Astrocyte (in vitro differentiated cells and primary cell): Measurements from ENCODE around the gene ISY1. TPM values are rescaled to one million over a fixed set of nuclear protein-coding genes. Genes with fewer than 3 reads are reported as not detected.

Source experiments
- DNase-seq: peaks from one replicate; pipeline ENCODE4 v3.0.0-alpha.2; 2010; ENCODE audit warnings: low read depth
- FAIRE-seq: peaks from 2 replicates; lab custom pipeline; 2011; peaks lifted over from hg19 to GRCh38; lab: Jason Lieb, UNC
- H2AFZ ChIP-seq: 2 replicates; pipeline ENCODE4 v1.6.0; 2012; ENCODE audit warnings: low read depth, low read length, inconsistent platforms
- H3K27ac ChIP-seq: 2 replicates; pipeline ENCODE4 v1.5.1; 2011; ENCODE audit warnings: low read depth, low read length, inconsistent platforms
- H3K27me3 ChIP-seq: 2 replicates; pipeline ENCODE4 v1.6.0; 2011; ENCODE audit warnings: low read length, inconsistent platforms; ENCODE audit not compliant: insufficient read depth
- H3K36me3 ChIP-seq: 2 replicates; pipeline ENCODE4 v1.5.1; 2011; ENCODE audit warnings: low read length, inconsistent platforms; ENCODE audit not compliant: insufficient read depth
- H3K4me1 ChIP-seq: 2 replicates; pipeline ENCODE4 v1.5.1; 2011; ENCODE audit warnings: low read length, inconsistent platforms; ENCODE audit not compliant: insufficient read depth
- H3K4me2 ChIP-seq: 2 replicates; pipeline ENCODE4 v1.6.0; 2012; ENCODE audit warnings: low read length, inconsistent platforms
- H3K4me3 ChIP-seq: 2 replicates; pipeline ENCODE4 v1.5.1; 2011; ENCODE audit warnings: low read depth, mild to moderate bottlenecking, low read length, inconsistent platforms; ENCODE audit not compliant: insufficient read depth
- H3K79me2 ChIP-seq: 2 replicates; pipeline ENCODE4 v1.6.0; 2012; ENCODE audit warnings: mild to moderate bottlenecking, low read length, inconsistent platforms; ENCODE audit not compliant: insufficient read depth
- H3K9ac ChIP-seq: 2 replicates; pipeline ENCODE4 v1.6.0; 2012; ENCODE audit warnings: mild to moderate bottlenecking, low read length, inconsistent platforms
- H3K9me3 ChIP-seq: 2 replicates; pipeline ENCODE4 v1.5.1; 2012; ENCODE audit warnings: low read depth, mild to moderate bottlenecking, low read length, inconsistent platforms; ENCODE audit not compliant: insufficient read depth
- H4K20me1 ChIP-seq: 2 replicates; pipeline ENCODE4 v1.6.0; 2012; ENCODE audit warnings: low read length, inconsistent platforms; ENCODE audit not compliant: insufficient read depth
- H3K27ac Mint-ChIP-seq: one replicate; pipeline ENCODE4 v1.8.0; 2021; ENCODE audit warnings: mild to moderate bottlenecking, mixed read lengths; ENCODE audit not compliant: unreplicated experiment
- H3K27me3 Mint-ChIP-seq: one replicate; pipeline ENCODE4 v1.8.0; 2021; ENCODE audit warnings: low read depth, mixed read lengths; ENCODE audit not compliant: unreplicated experiment
- H3K36me3 Mint-ChIP-seq: one replicate; pipeline ENCODE4 v1.8.0; 2021; ENCODE audit warnings: low read depth, mixed read lengths; ENCODE audit not compliant: unreplicated experiment
- H3K4me1 Mint-ChIP-seq: one replicate; pipeline ENCODE4 v1.8.0; 2021; ENCODE audit warnings: low read depth, mixed read lengths; ENCODE audit not compliant: unreplicated experiment
- H3K4me3 Mint-ChIP-seq: one replicate; pipeline ENCODE4 v1.8.0; 2021; ENCODE audit warnings: mild to moderate bottlenecking, moderate library complexity, mixed read lengths; ENCODE audit not compliant: unreplicated experiment
- H3K9me3 Mint-ChIP-seq: one replicate; pipeline ENCODE4 v1.8.0; 2021; ENCODE audit warnings: mild to moderate bottlenecking, mixed read lengths; ENCODE audit not compliant: unreplicated experiment
- EZH2 ChIP-seq: IDR thresholded peaks from 2 replicates; pipeline ENCODE4 v1.6.1; 2012; ENCODE audit warnings: mild to moderate bottlenecking, low read length, inconsistent platforms; ENCODE audit not compliant: insufficient read depth
- total RNA-seq: library from RNA; stranded (reverse); gene quantifications from 2 replicates; pipeline ENCODE4 v1.2.1, GENCODE V29; 2021
- TF ChIP-seq, protein P1 (sequence below): IDR thresholded peaks from 2 replicates; pipeline ENCODE4 v1.5.1; 2011; ENCODE audit warnings: low read depth, mild to moderate bottlenecking, inconsistent platforms, low read length, moderate library complexity; ENCODE audit not compliant: insufficient read depth

ISY1 gene
- total RNA-seq, 1 donor from 2014 or later = 26.6 TPM

GRCh38 chr3:129128357-129129155, 32.3 kb downstream of the ISY1 start:
- H3K4me3 Mint-ChIP-seq = no peak overlapping the region
- Histone ChIP-seq H2AFZ (no peak overlapping the region), H3K36me3 (peaks cover 24% of the 10 kb centered on the region), H3K27ac (no peak overlapping the region), H3K4me3 (no peak overlapping the region), H3K9ac (no peak overlapping the region), H3K9me3 (no peaks in the 10 kb centered on the region), H3K79me2 (no peaks in the 10 kb centered on the region), H3K4me1 (no peaks in the 10 kb centered on the region), H3K4me2 (no peak overlapping the region), H3K27me3 (no peaks in the 10 kb centered on the region), H4K20me1 (no peaks in the 10 kb centered on the region)
- no peaks in the 10 kb centered on the region for H3K9me3 Mint-ChIP-seq
- no peaks in the 10 kb centered on the region for H3K4me1 Mint-ChIP-seq
- FAIRE-seq (no peak), DNase-seq (no peak)
- no peaks in the 10 kb centered on the region for H3K27me3 Mint-ChIP-seq
- no peak overlapping the region for H3K27ac Mint-ChIP-seq
- H3K36me3 Mint-ChIP-seq = peaks cover 14% of the 10 kb centered on the region
- TF ChIP-seq, protein P1, sequence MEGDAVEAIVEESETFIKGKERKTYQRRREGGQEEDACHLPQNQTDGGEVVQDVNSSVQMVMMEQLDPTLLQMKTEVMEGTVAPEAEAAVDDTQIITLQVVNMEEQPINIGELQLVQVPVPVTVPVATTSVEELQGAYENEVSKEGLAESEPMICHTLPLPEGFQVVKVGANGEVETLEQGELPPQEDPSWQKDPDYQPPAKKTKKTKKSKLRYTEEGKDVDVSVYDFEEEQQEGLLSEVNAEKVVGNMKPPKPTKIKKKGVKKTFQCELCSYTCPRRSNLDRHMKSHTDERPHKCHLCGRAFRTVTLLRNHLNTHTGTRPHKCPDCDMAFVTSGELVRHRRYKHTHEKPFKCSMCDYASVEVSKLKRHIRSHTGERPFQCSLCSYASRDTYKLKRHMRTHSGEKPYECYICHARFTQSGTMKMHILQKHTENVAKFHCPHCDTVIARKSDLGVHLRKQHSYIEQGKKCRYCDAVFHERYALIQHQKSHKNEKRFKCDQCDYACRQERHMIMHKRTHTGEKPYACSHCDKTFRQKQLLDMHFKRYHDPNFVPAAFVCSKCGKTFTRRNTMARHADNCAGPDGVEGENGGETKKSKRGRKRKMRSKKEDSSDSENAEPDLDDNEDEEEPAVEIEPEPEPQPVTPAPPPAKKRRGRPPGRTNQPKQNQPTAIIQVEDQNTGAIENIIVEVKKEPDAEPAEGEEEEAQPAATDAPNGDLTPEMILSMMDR = no peak
- no peak for TF ChIP-seq EZH2

- Histone ChIP-seq H3K79me2 (no peaks in the 10 kb centered on the region), H3K27me3 (no peaks in the 10 kb centered on the region), H2AFZ (no peak overlapping the region), H3K4me2 (no peak overlapping the region), H3K4me1 (no peaks in the 10 kb centered on the region), H3K4me3 (no peak overlapping the region), H4K20me1 (no peaks in the 10 kb centered on the region), H3K9me3 (no peaks in the 10 kb centered on the region), H3K9ac (no peak overlapping the region), H3K36me3 (peaks cover 14% of the 10 kb centered on the region), H3K27ac (no peak overlapping the region)
- Mint-ChIP-seq H3K36me3 (peaks cover 9% of the 10 kb centered on the region), H3K9me3 (no peaks in the 10 kb centered on the region), H3K4me3 (no peak overlapping the region), H3K27ac (no peak overlapping the region), H3K27me3 (no peaks in the 10 kb centered on the region), H3K4me1 (peaks cover 2% of the 10 kb centered on the region)
- TF ChIP-seq, protein P1 = no peak
- no peak for TF ChIP-seq EZH2
- FAIRE-seq (no peak), DNase-seq (no peak)
Measured at GRCh38 chr3:129126726-129127280, 34.1 kb downstream of the ISY1 start.
